OCI-LY7 (cell line): ENCODE measurements around the gene NF1. TPM values are rescaled to one million over a fixed set of nuclear protein-coding genes. Genes with fewer than 3 reads are reported as not detected.

Source experiments
- BruUV-seq: library from RNA; stranded (reverse); fragments of 400-500 nt; replicated peaks from 2 replicates; lab custom pipeline; 2021; lab: Mats Ljungman, UMichigan
- CTCF ChIA-PET: fragments of 300-600 bp; sonication (Branson Sonifier 250); formaldehyde crosslinking; loops from one replicate; lab custom pipeline; 2022; ENCODE audit warnings: antibody characterized with exemption; ENCODE audit not compliant: unreplicated experiment; lab: Charles Lee
- POLR2A ChIA-PET: fragments of 300-600 bp; sonication (Branson Sonifier 250); formaldehyde crosslinking; loops from one replicate; lab custom pipeline; 2022; ENCODE audit warnings: antibody characterized with exemption; lab: Charles Lee
- DNase-seq: peaks from one replicate; pipeline ENCODE4 v3.0.0-alpha.2; 2015; ENCODE audit warnings: low spot score
- H2AFZ ChIP-seq: fragments of 200-600 bp; sonication (generic), shearing (Covaris generic); 2 replicates; pipeline ENCODE4 v1.6.1; 2014; ENCODE audit warnings: mild to moderate bottlenecking, antibody characterized with exemption, low read length, moderate library complexity
- H3K27ac ChIP-seq: fragments of 200-600 bp; sonication (generic); 2 replicates; pipeline ENCODE4 v1.5.1; 2014; ENCODE audit warnings: mixed run types, low read depth, mild to moderate bottlenecking, moderate library complexity, low read length, inconsistent platforms; ENCODE audit not compliant: poor library complexity, severe bottlenecking
- H3K36me3 ChIP-seq: fragments of 200-600 bp; sonication (generic); 2 replicates; pipeline ENCODE4 v1.6.1; 2014; ENCODE audit warnings: mild to moderate bottlenecking, antibody characterized with exemption, low read length, moderate library complexity, mixed read lengths; ENCODE audit not compliant: insufficient read depth
- H3K4me1 ChIP-seq: fragments of 200-600 bp; sonication (generic); 2 replicates; pipeline ENCODE4 v1.5.1; 2014; ENCODE audit warnings: mild to moderate bottlenecking, low read length; ENCODE audit not compliant: insufficient read depth, poor library complexity, severe bottlenecking
- H3K4me2 ChIP-seq: fragments of 200-600 bp; sonication (generic); 2 replicates; pipeline ENCODE4 v1.6.1; 2014; ENCODE audit warnings: mild to moderate bottlenecking, low read length
- H3K4me3 ChIP-seq: fragments of 200-600 bp; sonication (generic); 2 replicates; pipeline ENCODE4 v1.5.1; 2014; ENCODE audit warnings: mild to moderate bottlenecking, low read depth, low read length; ENCODE audit not compliant: poor library complexity, severe bottlenecking
- H3K79me2 ChIP-seq: fragments of 200-600 bp; sonication (generic); 2 replicates; pipeline ENCODE4 v1.6.1; 2016; ENCODE audit warnings: low read depth, mild to moderate bottlenecking, low read length, moderate library complexity, mixed read lengths; ENCODE audit not compliant: insufficient read depth
- H3K9me2 ChIP-seq: fragments of 200-600 bp; sonication (generic); 2 replicates; pipeline ENCODE4 v1.6.1; 2016; ENCODE audit warnings: mild to moderate bottlenecking, low read length, mixed read lengths; ENCODE audit not compliant: insufficient read depth
- H3K9me3 ChIP-seq: fragments of 200-600 bp; sonication (generic); 2 replicates; pipeline ENCODE4 v1.6.1; 2014; ENCODE audit warnings: mild to moderate bottlenecking, mixed run types, low read length, mixed read lengths
- H4K20me1 ChIP-seq: fragments of 200-600 bp; sonication (generic); 2 replicates; pipeline ENCODE4 v1.6.1; 2014; ENCODE audit warnings: mild to moderate bottlenecking, antibody characterized with exemption, low read length, moderate library complexity, mixed read lengths; ENCODE audit not compliant: insufficient read depth
- CTCF ChIP-seq: fragments of 200-600 bp; sonication (generic); conservative IDR thresholded peaks from 2 replicates; pipeline ENCODE4 v1.5.1; 2014; ENCODE audit warnings: mild to moderate bottlenecking, antibody characterized with exemption, low read length, moderate library complexity, mixed read lengths
- EZH2phosphoT487 ChIP-seq: fragments of 200-600 bp; sonication (generic); IDR thresholded peaks from 2 replicates; pipeline ENCODE4 v1.6.1; 2018; ENCODE audit warnings: low read depth, borderline replicate concordance, mild to moderate bottlenecking, mixed run types, antibody characterized with exemption, low read length, moderate library complexity, mixed read lengths
- intact Hi-C: fragments of 100-400 bp; cut with micrococcal nuclease; formaldehyde crosslinking; loops from one replicate; pipeline ENCODE4 v1.10.0; 2022; ENCODE audit not compliant: unreplicated experiment
- total RNA-seq, 2 experiments: library from RNA; depleted of rRNA in 1 of 2; stranded (reverse); fragments of >200 nt in 1 of 2; shearing (Covaris generic) in 1 of 2; gene quantifications; 2 replicates each; pipeline ENCODE4 v1.2.3, GENCODE V29; 2014 to 2022

The NF1 gene
- total RNA-seq, 2 experiments from 2014 or later = 38.7 to 64.8 TPM

GRCh38 chr17:31252741-31253140 lies 158.0 kb downstream of the NF1 start:
- H3K4me3 ChIP-seq = no peak overlapping the region
- peaks cover 12% of the 10 kb centered on the region; the same call in 1 of the 2 replicates for H3K36me3 ChIP-seq
- no peaks in the 10 kb centered on the region for H3K9me2 ChIP-seq
- DNase-seq = no peak
- BruUV-seq = no TSS peak
- no peaks in the 10 kb centered on the region for H4K20me1 ChIP-seq
- H2AFZ ChIP-seq = no peak overlapping the region
- no peak overlapping the region for H3K27ac ChIP-seq
- ChIA-PET CTCF (no interaction called here), POLR2A (interaction anchor here (0.6 kb wide), 1 partner anchor 564 kb away, joined by 3 read pairs; no protein-coding TSS in a partner anchor)
- intact Hi-C loops = no loop called here
- H3K4me1 ChIP-seq = peaks cover 19% of the 10 kb centered on the region
- no peak for TF ChIP-seq EZH2phosphoT487
- no peak for TF ChIP-seq CTCF
- H3K79me2 ChIP-seq = no peaks in the 10 kb centered on the region
- no peaks in the 10 kb centered on the region for H3K9me3 ChIP-seq
- no peak overlapping the region for H3K4me2 ChIP-seq

DNA sequence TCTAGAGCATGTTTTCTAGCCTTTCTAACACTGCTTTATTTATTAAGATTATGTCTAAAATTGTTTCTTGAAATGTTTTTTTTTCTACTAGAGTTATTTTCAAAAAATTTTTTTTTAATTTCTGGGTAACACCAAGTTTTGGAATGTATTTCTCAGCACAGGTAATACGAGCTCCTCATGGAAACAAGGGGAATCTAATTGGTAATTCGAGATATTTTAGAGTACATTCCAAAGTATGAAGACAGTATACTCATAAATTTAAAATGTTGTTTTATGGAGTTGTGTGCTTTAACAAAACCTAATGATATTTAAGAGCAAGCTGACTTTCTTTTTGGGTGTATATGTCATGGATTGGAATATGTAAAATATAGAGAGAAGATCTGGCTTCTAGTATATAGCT lies 159.9 kb downstream of the NF1 start:
- Histone ChIP-seq H3K9me2 (no peaks in the 10 kb centered on the region), H3K79me2 (no peaks in the 10 kb centered on the region), H4K20me1 (no peaks in the 10 kb centered on the region), H3K4me1 (peaks cover 19% of the 10 kb centered on the region), H3K36me3 (peaks cover 9% of the 10 kb centered on the region; the same call in 1 of the 2 replicates), H3K27ac (no peak overlapping the region), H3K9me3 (no peaks in the 10 kb centered on the region), H2AFZ (no peak overlapping the region), H3K4me3 (no peak overlapping the region), H3K4me2 (no peak overlapping the region)
- TF ChIP-seq CTCF (no peak), EZH2phosphoT487 (no peak)
- no TSS peak for BruUV-seq
- CTCF ChIA-PET = no interaction called here
- intact Hi-C loops = no loop called here
- DNase-seq = no peak
- POLR2A ChIA-PET = interaction anchor here (0.6 to 1.0 kb wide), 6 partner anchors 43 to 970 kb away, joined by 3 read pairs; no protein-coding TSS in a partner anchor

DNA sequence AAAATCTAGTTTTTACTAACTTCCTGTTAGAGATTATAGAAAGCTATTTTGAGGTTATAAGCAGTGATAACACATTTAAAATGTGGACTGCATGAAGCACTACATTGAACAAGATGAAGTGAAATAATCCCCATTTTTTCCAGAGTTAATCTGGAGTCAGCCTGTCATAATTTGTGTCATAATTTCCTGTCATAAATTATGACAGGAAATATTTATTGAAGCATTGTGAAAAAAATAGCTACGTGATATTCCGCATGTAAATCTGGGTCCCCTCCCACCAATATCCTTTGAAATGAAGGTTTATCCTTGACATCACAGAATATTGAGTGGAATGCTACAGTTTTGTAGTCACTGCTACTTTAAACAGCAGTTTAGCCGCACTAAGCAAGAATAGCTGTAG lies 162.2 kb downstream of the NF1 start:
- CTCF ChIA-PET = no interaction called here
- H2AFZ ChIP-seq = no peak overlapping the region
- H4K20me1 ChIP-seq = no peaks in the 10 kb centered on the region
- H3K4me1 ChIP-seq = no peaks in the 10 kb centered on the region
- no peaks in the 10 kb centered on the region for H3K79me2 ChIP-seq
- POLR2A ChIA-PET = interaction anchor here (0.6 to 0.7 kb wide), 3 partner anchors 110 to 396 kb away, joined by 3 to 4 read pairs (median 3); no protein-coding TSS in a partner anchor
- H3K36me3 ChIP-seq = peaks cover 23% of the 10 kb centered on the region
- no peaks in the 10 kb centered on the region for H3K9me2 ChIP-seq
- intact Hi-C loops = no loop called here
- H3K4me2 ChIP-seq = no peak overlapping the region
- no peak overlapping the region for H3K4me3 ChIP-seq
- BruUV-seq = no TSS peak
- TF ChIP-seq EZH2phosphoT487 (no peak), CTCF (no peak)
- H3K27ac ChIP-seq = no peak overlapping the region
- no peaks in the 10 kb centered on the region for H3K9me3 ChIP-seq
- DNase-seq = no peak
